WTC11 (cell line): ENCODE measurements around the gene TGM2. TPM values are rescaled to one million over a fixed set of nuclear protein-coding genes. Genes with fewer than 3 reads are reported as not detected.
A peak's percentile ranks its signal among the peaks of the same experiment; 100 is the strongest.

Source experiments
- ATAC-seq: fragments of 200-7000 bp; cut with Tn5 transposase; 2 replicates; pipeline ENCODE4 v1.10.0; 2021; ENCODE audit warnings: mild to moderate bottlenecking, moderate library complexity
- CTCF ChIA-PET: fragments of 300-600 bp; sonication (Branson Sonifier 250); formaldehyde crosslinking; loops from one replicate; lab custom pipeline; 2021; ENCODE audit warnings: antibody characterized with exemption; lab: Charles Lee
- POLR2A ChIA-PET: fragments of 350-600 bp; sonication (Branson Sonifier 250); formaldehyde crosslinking; loops from one replicate; lab custom pipeline; 2021; ENCODE audit warnings: antibody characterized with exemption; lab: Charles Lee
- DNase-seq: peaks from one replicate; pipeline ENCODE4 v3.0.0; 2021; ENCODE audit warnings: low spot score
- H3K27ac Mint-ChIP-seq: 2 replicates; pipeline ENCODE4 v1.8.0; 2021; ENCODE audit warnings: mixed read lengths
- H3K27me3 Mint-ChIP-seq: 2 replicates; pipeline ENCODE4 v1.8.0; 2021; ENCODE audit warnings: low read depth, mild to moderate bottlenecking, moderate library complexity, mixed read lengths
- H3K36me3 Mint-ChIP-seq: 2 replicates; pipeline ENCODE4 v1.8.0; 2021; ENCODE audit warnings: mixed read lengths
- H3K4me1 Mint-ChIP-seq: 2 replicates; pipeline ENCODE4 v1.8.0; 2022; ENCODE audit warnings: mixed read lengths
- H3K4me3 Mint-ChIP-seq: 2 replicates; pipeline ENCODE4 v1.8.0; 2021; ENCODE audit warnings: mild to moderate bottlenecking, moderate library complexity, mixed read lengths
- H3K9me3 Mint-ChIP-seq: 2 replicates; pipeline ENCODE4 v1.8.0; 2021; ENCODE audit warnings: mixed read lengths
- AFF4 ChIP-seq: sonication (generic); formaldehyde crosslinking; IDR thresholded peaks from 2 replicates; pipeline ENCODE4 v1.8.1; 2023; ENCODE audit warnings: mild to moderate bottlenecking, missing genetic modification reagents, borderline replicate concordance
- ARID4B ChIP-seq: sonication (generic); formaldehyde crosslinking; IDR thresholded peaks from 2 replicates; pipeline ENCODE4 v1.8.0; 2023; ENCODE audit warnings: missing genetic modification reagents, mild to moderate bottlenecking, borderline replicate concordance
- CREB1 ChIP-seq: sonication (generic); formaldehyde crosslinking; IDR thresholded peaks from 2 replicates; pipeline ENCODE4 v1.8.0; 2023; ENCODE audit warnings: mild to moderate bottlenecking, missing genetic modification reagents
- FOXK1 ChIP-seq: sonication (generic); formaldehyde crosslinking; IDR thresholded peaks from 2 replicates; pipeline ENCODE4 v1.8.0; 2022; ENCODE audit warnings: mild to moderate bottlenecking, moderate library complexity, missing genetic modification reagents
- FOXP1 ChIP-seq: sonication (generic); formaldehyde crosslinking; IDR thresholded peaks from 2 replicates; pipeline ENCODE4 v1.8.0; 2022; ENCODE audit warnings: missing genetic modification reagents, mild to moderate bottlenecking, moderate library complexity, borderline replicate concordance
- GTF2I ChIP-seq: fragments of 250-450 bp; sonication (Bioruptor Pico); conservative IDR thresholded peaks from 2 replicates; pipeline ENCODE4 v1.4.0; 2021; ENCODE audit warnings: mild to moderate bottlenecking
- NFATC4 ChIP-seq: fragments of 250-450 bp; sonication (Bioruptor Pico); IDR thresholded peaks from 2 replicates; pipeline ENCODE4 v1.9.0; 2021; ENCODE audit warnings: mild to moderate bottlenecking
- NFE2L1 ChIP-seq: sonication (generic); formaldehyde crosslinking; IDR thresholded peaks from 2 replicates; pipeline ENCODE4 v1.8.1; 2023; ENCODE audit warnings: missing genetic modification reagents
- NR3C1 ChIP-seq: sonication (generic); formaldehyde crosslinking; conservative IDR thresholded peaks from 2 replicates; pipeline ENCODE4 v1.8.1; 2023; ENCODE audit warnings: low read depth, mild to moderate bottlenecking, missing genetic modification reagents
- RELA ChIP-seq: sonication (generic); formaldehyde crosslinking; IDR thresholded peaks from 2 replicates; pipeline ENCODE4 v1.8.1; 2022; ENCODE audit warnings: missing genetic modification reagents, mild to moderate bottlenecking, borderline replicate concordance
- SMAD3 ChIP-seq: sonication (generic); formaldehyde crosslinking; IDR thresholded peaks from 2 replicates; pipeline ENCODE4 v1.8.0; 2022; ENCODE audit warnings: missing genetic modification reagents, mild to moderate bottlenecking, borderline replicate concordance
- ZNF416 ChIP-seq: fragments of 250-450 bp; sonication (Bioruptor Pico); IDR thresholded peaks from 2 replicates; pipeline ENCODE4 v1.9.0; 2021; ENCODE audit warnings: mild to moderate bottlenecking, inconsistent platforms
- total RNA-seq: library from RNA; stranded (reverse); gene quantifications from 3 replicates; pipeline ENCODE4 v1.2.3, GENCODE V29; 2021
- TF ChIP-seq, protein P1 (sequence below): fragments of 250-450 bp; sonication (Bioruptor Pico); IDR thresholded peaks from 2 replicates; pipeline ENCODE4 v1.9.0; 2021; ENCODE audit warnings: mild to moderate bottlenecking, borderline replicate concordance
- TF ChIP-seq, protein P2 (sequence below): sonication (generic); formaldehyde crosslinking; IDR thresholded peaks from 2 replicates; pipeline ENCODE4 v1.8.0; 2022; ENCODE audit warnings: mild to moderate bottlenecking, missing genetic modification reagents

The TGM2 gene
- total RNA-seq, 1 experiment from 2014 or later: 1.5 TPM

- no peak for TF ChIP-seq ARID4B
- TF ChIP-seq RELA: no peak
- TF ChIP-seq, protein P1, sequence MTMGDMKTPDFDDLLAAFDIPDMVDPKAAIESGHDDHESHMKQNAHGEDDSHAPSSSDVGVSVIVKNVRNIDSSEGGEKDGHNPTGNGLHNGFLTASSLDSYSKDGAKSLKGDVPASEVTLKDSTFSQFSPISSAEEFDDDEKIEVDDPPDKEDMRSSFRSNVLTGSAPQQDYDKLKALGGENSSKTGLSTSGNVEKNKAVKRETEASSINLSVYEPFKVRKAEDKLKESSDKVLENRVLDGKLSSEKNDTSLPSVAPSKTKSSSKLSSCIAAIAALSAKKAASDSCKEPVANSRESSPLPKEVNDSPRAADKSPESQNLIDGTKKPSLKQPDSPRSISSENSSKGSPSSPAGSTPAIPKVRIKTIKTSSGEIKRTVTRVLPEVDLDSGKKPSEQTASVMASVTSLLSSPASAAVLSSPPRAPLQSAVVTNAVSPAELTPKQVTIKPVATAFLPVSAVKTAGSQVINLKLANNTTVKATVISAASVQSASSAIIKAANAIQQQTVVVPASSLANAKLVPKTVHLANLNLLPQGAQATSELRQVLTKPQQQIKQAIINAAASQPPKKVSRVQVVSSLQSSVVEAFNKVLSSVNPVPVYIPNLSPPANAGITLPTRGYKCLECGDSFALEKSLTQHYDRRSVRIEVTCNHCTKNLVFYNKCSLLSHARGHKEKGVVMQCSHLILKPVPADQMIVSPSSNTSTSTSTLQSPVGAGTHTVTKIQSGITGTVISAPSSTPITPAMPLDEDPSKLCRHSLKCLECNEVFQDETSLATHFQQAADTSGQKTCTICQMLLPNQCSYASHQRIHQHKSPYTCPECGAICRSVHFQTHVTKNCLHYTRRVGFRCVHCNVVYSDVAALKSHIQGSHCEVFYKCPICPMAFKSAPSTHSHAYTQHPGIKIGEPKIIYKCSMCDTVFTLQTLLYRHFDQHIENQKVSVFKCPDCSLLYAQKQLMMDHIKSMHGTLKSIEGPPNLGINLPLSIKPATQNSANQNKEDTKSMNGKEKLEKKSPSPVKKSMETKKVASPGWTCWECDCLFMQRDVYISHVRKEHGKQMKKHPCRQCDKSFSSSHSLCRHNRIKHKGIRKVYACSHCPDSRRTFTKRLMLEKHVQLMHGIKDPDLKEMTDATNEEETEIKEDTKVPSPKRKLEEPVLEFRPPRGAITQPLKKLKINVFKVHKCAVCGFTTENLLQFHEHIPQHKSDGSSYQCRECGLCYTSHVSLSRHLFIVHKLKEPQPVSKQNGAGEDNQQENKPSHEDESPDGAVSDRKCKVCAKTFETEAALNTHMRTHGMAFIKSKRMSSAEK (CRISPR knock-in tag): no peak
- no peak for TF ChIP-seq NFE2L1 (CRISPR knock-in tag)
- TF ChIP-seq GTF2I (CRISPR knock-in tag): no peak
- no peak for TF ChIP-seq FOXP1 (CRISPR knock-in tag)
- TF ChIP-seq FOXK1: no peak
- TF ChIP-seq, all 79 proteins: peak for 0
Observed at GRCh38 chr20:38089500-38089899, 75.6 kb downstream of the TGM2 start (continued).

DNA sequence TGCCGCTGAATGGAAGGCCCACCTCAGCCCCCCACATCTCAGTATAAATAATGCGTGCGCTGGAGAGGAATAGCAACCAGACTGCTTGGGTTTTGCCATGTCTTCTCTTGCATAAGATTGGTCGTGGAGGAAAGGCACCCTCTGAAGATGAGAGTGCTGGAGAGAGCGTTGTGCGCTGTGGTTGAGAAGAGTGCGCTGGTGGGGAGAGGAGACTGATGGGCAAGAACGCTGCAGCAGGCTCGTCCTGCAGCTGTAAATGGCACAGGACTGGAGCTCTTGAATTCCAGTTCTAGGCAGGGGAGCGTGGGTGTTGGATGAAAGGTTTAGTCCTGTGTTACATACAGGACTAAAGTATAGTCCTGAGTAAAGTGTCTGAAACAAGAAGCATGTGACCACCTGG is 80.0 kb downstream of the TGM2 start:
- Mint-ChIP-seq H3K4me1 (no peaks in the 10 kb centered on the region), H3K27ac (peak overlapping the region; percentile 63), H3K36me3 (peaks cover 33% of the 10 kb centered on the region), H3K27me3 (no peaks in the 10 kb centered on the region), H3K4me3 (no peak overlapping the region), H3K9me3 (no peaks in the 10 kb centered on the region)
- TF ChIP-seq ZNF416 (no peak), NFATC4 (CRISPR knock-in tag) (no peak), SMAD3 (CRISPR knock-in tag) (no peak), FOXK1 (no peak), CREB1 (CRISPR knock-in tag) (no peak), AFF4 (CRISPR knock-in tag) (no peak), NR3C1 (CRISPR knock-in tag) (no peak), RELA (no peak)
- TF ChIP-seq, protein P2, sequence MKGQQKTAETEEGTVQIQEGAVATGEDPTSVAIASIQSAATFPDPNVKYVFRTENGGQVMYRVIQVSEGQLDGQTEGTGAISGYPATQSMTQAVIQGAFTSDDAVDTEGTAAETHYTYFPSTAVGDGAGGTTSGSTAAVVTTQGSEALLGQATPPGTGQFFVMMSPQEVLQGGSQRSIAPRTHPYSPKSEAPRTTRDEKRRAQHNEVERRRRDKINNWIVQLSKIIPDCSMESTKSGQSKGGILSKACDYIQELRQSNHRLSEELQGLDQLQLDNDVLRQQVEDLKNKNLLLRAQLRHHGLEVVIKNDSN: no peak
- ATAC-seq (no peak), DNase-seq (no peak)
- CTCF ChIA-PET: interaction anchor here (1.1 to 5.9 kb wide), 3 partner anchors 12 to 92 kb away, joined by 3 to 26 read pairs (median 3); no protein-coding TSS in a partner anchor
- POLR2A ChIA-PET: interaction anchor here (0.7 kb wide), 1 partner anchor 132 kb away, joined by 10 read pairs; no protein-coding TSS in a partner anchor
